ENCODE results near the gene OR6V1. TPM values are rescaled to one million over a fixed set of nuclear protein-coding genes. Genes with fewer than 3 reads are reported as not detected.

OR6V1 gene
- total RNA-seq, 1 donor from 2014 or later, result not detected

GRCh38 chr7:143008007-143008901, 43.9 kb upstream of the OR6V1 start:
- H3K27ac Mint-ChIP-seq (ENCODE audit: unreplicated experiment), result no peak overlapping the region
- peaks cover 1% of the 10 kb centered on the region for H3K27me3 Mint-ChIP-seq (ENCODE audit: unreplicated experiment)
- H3K4me3 Mint-ChIP-seq (ENCODE audit: unreplicated experiment), result no peak overlapping the region
- no peaks in the 10 kb centered on the region for H3K36me3 Mint-ChIP-seq (ENCODE audit: unreplicated experiment)
- H3K4me1 Mint-ChIP-seq (ENCODE audit: low read depth, unreplicated experiment), result peaks cover 1% of the 10 kb centered on the region
- TF ChIP-seq, protein P1, sequence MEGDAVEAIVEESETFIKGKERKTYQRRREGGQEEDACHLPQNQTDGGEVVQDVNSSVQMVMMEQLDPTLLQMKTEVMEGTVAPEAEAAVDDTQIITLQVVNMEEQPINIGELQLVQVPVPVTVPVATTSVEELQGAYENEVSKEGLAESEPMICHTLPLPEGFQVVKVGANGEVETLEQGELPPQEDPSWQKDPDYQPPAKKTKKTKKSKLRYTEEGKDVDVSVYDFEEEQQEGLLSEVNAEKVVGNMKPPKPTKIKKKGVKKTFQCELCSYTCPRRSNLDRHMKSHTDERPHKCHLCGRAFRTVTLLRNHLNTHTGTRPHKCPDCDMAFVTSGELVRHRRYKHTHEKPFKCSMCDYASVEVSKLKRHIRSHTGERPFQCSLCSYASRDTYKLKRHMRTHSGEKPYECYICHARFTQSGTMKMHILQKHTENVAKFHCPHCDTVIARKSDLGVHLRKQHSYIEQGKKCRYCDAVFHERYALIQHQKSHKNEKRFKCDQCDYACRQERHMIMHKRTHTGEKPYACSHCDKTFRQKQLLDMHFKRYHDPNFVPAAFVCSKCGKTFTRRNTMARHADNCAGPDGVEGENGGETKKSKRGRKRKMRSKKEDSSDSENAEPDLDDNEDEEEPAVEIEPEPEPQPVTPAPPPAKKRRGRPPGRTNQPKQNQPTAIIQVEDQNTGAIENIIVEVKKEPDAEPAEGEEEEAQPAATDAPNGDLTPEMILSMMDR (IDR thresholded peaks at IDR 0.05; ENCODE audit: partially characterized antibody, unreplicated experiment), result peak; percentile 97
- no peaks in the 10 kb centered on the region for H3K9me3 Mint-ChIP-seq (ENCODE audit: unreplicated experiment)
- DNase-seq, result peak; percentile 89

DNA sequence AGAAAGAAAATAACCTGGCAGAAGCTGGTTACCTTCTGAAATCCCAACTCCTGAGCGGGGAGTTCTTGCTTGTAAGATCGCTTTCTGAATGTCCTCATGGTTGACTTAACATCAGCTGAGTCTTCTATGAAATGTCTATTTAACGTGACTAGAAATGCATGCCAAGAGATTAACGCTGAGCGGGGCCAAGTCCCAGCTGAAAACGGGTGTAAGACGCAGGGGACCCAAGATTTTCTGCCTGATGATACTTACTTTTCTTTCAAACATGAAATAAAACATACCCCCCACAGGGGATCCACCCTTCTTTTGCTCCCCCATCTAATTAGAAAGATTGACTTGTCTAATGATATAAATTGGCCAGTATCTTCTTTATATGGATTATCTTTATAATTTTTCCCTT, 40.1 kb upstream of the OR6V1 start:
- H3K36me3 Mint-ChIP-seq (ENCODE audit: unreplicated experiment), result no peaks in the 10 kb centered on the region
- H3K27me3 Mint-ChIP-seq (ENCODE audit: unreplicated experiment), result no peaks in the 10 kb centered on the region
- no peak overlapping the region for H3K27ac Mint-ChIP-seq (ENCODE audit: unreplicated experiment)
- no peak overlapping the region for H3K4me3 Mint-ChIP-seq (ENCODE audit: unreplicated experiment)
- no peaks in the 10 kb centered on the region for H3K4me1 Mint-ChIP-seq (ENCODE audit: low read depth, unreplicated experiment)
- no peaks in the 10 kb centered on the region for H3K9me3 Mint-ChIP-seq (ENCODE audit: unreplicated experiment)
- TF ChIP-seq, protein P1 (IDR thresholded peaks at IDR 0.05; ENCODE audit: partially characterized antibody, unreplicated experiment), result no peak
- no peak for DNase-seq

GRCh38 chr7:143012409-143012808, 39.7 kb upstream of the OR6V1 start:
- DNase-seq, result no peak
- Mint-ChIP-seq H3K4me3 (ENCODE audit: unreplicated experiment) (no peak overlapping the region), H3K27me3 (ENCODE audit: unreplicated experiment) (no peaks in the 10 kb centered on the region), H3K27ac (ENCODE audit: unreplicated experiment) (no peak overlapping the region), H3K4me1 (ENCODE audit: low read depth, unreplicated experiment) (no peaks in the 10 kb centered on the region), H3K36me3 (ENCODE audit: unreplicated experiment) (no peaks in the 10 kb centered on the region), H3K9me3 (ENCODE audit: unreplicated experiment) (no peaks in the 10 kb centered on the region)
- TF ChIP-seq, protein P1 (IDR thresholded peaks at IDR 0.05; ENCODE audit: partially characterized antibody, unreplicated experiment), result no peak

DNA sequence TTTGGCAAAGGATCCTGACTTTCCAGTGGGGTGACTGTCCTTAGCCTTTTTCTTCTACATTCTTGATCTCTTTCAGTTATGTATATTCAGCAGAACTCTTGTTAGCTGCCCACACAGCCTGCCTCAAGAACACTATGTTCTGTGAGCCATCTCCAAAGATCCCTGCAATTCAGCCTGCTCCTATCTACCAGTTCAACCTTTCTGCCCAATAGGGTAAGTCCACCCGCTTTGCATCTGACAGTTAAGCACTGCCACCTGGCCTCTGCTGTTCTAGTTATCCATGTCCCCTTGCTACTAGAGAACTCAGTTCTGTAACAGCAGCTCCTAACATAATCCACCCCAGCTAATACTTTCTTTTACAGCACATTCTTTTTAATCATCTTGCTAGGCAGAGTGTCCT, 38.7 kb upstream of the OR6V1 start:
- no peak overlapping the region for H3K27ac Mint-ChIP-seq (ENCODE audit: unreplicated experiment)
- no peak overlapping the region for H3K4me3 Mint-ChIP-seq (ENCODE audit: unreplicated experiment)
- no peaks in the 10 kb centered on the region for H3K27me3 Mint-ChIP-seq (ENCODE audit: unreplicated experiment)
- TF ChIP-seq, protein P1 (IDR thresholded peaks at IDR 0.05; ENCODE audit: partially characterized antibody, unreplicated experiment), result no peak
- H3K36me3 Mint-ChIP-seq (ENCODE audit: unreplicated experiment), result no peaks in the 10 kb centered on the region
- no peaks in the 10 kb centered on the region for H3K9me3 Mint-ChIP-seq (ENCODE audit: unreplicated experiment)
- no peak for DNase-seq
- no peaks in the 10 kb centered on the region for H3K4me1 Mint-ChIP-seq (ENCODE audit: low read depth, unreplicated experiment)

GRCh38 chr7:143013893-143014292, 38.2 kb upstream of the OR6V1 start:
- no peaks in the 10 kb centered on the region for H3K27me3 Mint-ChIP-seq (ENCODE audit: unreplicated experiment)
- H3K4me1 Mint-ChIP-seq (ENCODE audit: low read depth, unreplicated experiment), result no peaks in the 10 kb centered on the region
- TF ChIP-seq, protein P1 (IDR thresholded peaks at IDR 0.05; ENCODE audit: partially characterized antibody, unreplicated experiment), result no peak
- H3K4me3 Mint-ChIP-seq (ENCODE audit: unreplicated experiment), result no peak overlapping the region
- H3K27ac Mint-ChIP-seq (ENCODE audit: unreplicated experiment), result no peak overlapping the region
- no peaks in the 10 kb centered on the region for H3K9me3 Mint-ChIP-seq (ENCODE audit: unreplicated experiment)
- no peak for DNase-seq
- H3K36me3 Mint-ChIP-seq (ENCODE audit: unreplicated experiment), result no peaks in the 10 kb centered on the region
